RWPE1 (cell line): ENCODE results near the gene ESR2.
A peak's percentile ranks its signal among the peaks of the same experiment; 100 is the strongest.
"Not testable (repeated sequence)": the region's sequence is repeated elsewhere in the genome, so short reads cannot be mapped to it uniquely, and the experiment has no call there.

Experiments used
- CTCF ChIA-PET: fragments of 350-600 bp; sonication (Branson Sonifier 250); formaldehyde crosslinking; extraction: SDS; loops from one replicate; lab custom pipeline; 2021; lab: Yijun Ruan, JAX
- POLR2A ChIA-PET: fragments of 400-600 bp; formaldehyde crosslinking; extraction: SDS; loops from one replicate; lab custom pipeline; 2020; ENCODE audit warnings: antibody characterized with exemption; ENCODE audit not compliant: low non-redundant PET; lab: Yijun Ruan, JAX
- DNase-seq: peaks from one replicate; pipeline ENCODE4 v3.0.0; 2012; ENCODE audit warnings: low spot score
- H3K27ac ChIP-seq: fragments of 450-650 bp; 2 replicates; pipeline ENCODE4 v1.5.1; 2017
- TF ChIP-seq, protein P1 (sequence below): fragments of 450-650 bp; conservative IDR thresholded peaks from 2 replicates; pipeline ENCODE4 v1.5.1; 2017; ENCODE audit warnings: low read depth, mild to moderate bottlenecking

Gene ESR2

DNA sequence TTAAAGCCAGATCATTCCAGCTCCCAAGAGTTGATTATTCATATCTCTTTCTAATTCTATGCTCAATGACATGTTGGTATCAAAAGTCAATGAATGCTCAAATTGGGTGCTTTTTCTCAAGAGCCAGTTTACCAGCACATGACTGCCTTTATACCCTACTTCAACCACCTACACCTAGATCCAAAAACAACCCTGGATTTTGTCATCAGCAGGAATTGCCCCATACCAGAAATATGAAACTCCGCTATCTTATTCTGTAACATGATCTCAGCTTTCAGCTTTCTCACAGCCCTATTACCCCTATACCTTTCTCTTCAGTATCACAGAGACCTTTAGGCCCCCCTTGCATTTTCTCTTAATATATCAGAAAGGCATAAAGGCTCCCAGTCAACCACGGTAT is 32.3 kb upstream of the ESR2 start:
- ChIA-PET CTCF (no interaction called here), POLR2A (no interaction called here)
- DNase-seq: no peak
- no peak overlapping the region for H3K27ac ChIP-seq
- TF ChIP-seq, protein P1, sequence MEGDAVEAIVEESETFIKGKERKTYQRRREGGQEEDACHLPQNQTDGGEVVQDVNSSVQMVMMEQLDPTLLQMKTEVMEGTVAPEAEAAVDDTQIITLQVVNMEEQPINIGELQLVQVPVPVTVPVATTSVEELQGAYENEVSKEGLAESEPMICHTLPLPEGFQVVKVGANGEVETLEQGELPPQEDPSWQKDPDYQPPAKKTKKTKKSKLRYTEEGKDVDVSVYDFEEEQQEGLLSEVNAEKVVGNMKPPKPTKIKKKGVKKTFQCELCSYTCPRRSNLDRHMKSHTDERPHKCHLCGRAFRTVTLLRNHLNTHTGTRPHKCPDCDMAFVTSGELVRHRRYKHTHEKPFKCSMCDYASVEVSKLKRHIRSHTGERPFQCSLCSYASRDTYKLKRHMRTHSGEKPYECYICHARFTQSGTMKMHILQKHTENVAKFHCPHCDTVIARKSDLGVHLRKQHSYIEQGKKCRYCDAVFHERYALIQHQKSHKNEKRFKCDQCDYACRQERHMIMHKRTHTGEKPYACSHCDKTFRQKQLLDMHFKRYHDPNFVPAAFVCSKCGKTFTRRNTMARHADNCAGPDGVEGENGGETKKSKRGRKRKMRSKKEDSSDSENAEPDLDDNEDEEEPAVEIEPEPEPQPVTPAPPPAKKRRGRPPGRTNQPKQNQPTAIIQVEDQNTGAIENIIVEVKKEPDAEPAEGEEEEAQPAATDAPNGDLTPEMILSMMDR: no peak

DNA sequence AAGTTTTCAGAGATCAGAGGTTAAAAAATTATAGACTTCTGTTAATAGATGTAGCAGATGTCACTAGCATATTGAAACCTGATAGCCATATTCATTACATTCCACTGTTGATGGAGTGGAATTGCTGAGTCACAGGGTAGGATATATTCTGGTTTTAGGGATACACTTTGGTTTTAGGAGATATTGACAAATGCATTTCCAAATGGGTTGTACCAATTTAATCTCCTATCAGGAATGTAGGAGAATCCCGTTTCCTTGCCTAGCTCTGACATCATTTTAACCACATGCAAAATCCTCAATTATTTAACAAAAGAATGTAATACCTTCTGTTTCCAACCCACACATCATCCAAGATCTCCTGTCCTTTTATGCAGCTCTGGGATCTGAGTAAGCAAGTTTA is 30.7 kb upstream of the ESR2 start:
- TF ChIP-seq, protein P1: no peak
- DNase-seq: peak; percentile 23
- no peak overlapping the region for H3K27ac ChIP-seq
- ChIA-PET CTCF (no interaction called here), POLR2A (interaction anchor here (0.6 kb wide), 1 partner anchor 48 kb away, joined by 3 read pairs; no protein-coding TSS in a partner anchor)

DNA sequence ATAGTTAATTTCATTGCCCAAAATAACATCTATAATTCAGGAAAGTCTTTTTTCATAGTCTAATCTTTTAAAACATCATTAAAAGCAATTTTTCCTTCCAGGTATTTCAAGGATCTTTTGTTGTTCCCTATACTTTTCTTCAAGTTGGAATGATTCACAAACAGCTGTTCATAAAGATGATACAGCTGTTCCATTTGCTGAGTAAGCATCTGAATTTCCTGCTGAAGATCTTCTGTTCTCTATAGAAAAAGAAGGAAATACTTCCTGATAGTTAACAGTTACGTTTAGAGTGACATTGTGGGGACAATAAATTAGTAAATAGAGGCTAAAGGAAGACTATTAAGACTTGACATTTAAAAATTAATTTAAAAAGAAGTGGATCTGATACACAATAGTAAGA is 30.3 kb upstream of the ESR2 start:
- no peak for DNase-seq
- no peak overlapping the region for H3K27ac ChIP-seq
- TF ChIP-seq, protein P1: no peak
- CTCF ChIA-PET: no interaction called here
- POLR2A ChIA-PET: interaction anchor here (0.6 kb wide), 1 partner anchor 47 kb away, joined by 3 read pairs; no protein-coding TSS in a partner anchor

DNA sequence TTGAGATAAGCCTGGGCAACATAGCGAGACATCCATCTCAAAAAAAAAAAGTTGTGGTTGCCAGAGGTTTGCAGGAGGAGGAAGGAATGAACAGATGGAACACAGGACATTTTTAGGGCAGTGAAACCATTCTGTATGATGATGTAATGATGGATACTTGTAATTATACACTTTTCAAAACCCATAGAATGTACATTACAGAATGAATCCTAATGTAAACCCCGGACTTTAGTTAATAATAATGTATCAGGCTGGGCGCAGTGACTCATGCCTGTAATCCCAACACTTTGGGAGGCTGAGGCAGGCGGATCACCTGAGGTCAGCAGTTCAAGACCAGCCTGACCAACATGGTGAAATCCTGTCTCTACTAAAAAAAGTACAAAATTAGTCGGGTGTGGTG is 26.2 kb upstream of the ESR2 start:
- H3K27ac ChIP-seq, POLR2A ChIA-PET, CTCF ChIA-PET, DNase-seq: not testable (repeated sequence)

DNA sequence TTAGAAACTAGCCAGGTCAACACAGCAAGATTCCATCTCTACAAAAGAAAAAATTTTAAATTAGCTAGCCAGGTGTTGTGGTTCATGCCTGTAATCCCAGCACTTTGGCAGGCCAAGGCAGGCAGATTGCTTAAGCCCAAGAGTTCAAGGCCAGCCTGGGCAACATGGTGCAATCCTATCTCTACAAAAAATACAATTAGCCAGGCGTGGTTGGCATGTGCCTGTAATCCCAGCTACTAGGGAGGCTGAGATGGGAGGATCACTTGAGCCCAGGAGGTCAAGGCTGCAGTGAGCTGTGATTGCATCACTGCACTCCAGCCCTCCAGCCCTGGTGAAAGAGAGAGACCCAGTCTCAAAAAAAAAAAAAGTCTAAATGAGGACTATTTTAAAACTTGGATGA is 24.5 kb upstream of the ESR2 start:
- DNase-seq, POLR2A ChIA-PET, CTCF ChIA-PET, H3K27ac ChIP-seq: not testable (repeated sequence)

DNA sequence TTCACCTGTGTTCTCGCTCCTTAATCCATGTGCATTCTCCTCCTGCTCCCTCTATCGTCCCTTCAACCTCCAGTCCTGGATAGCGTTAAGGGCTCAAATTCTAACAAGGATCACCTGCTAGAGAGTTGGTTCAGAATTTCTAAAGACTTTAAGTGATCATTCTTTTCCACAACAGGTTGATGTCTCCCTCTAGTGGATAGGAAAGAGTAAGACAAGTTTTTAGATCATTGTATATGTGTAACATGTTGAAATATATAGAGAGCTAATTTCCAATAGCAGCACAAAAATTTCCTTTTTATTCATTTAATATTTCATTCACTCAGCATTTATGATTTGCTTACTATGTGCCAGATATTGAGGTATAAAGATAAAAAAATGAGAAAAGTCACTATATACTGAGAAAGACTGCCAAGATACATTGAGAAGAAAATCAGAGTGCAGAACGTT is 9.3 kb upstream of the ESR2 start:
- peak; percentile 64 for DNase-seq
- TF ChIP-seq, protein P1: peak; percentile 84
- ChIA-PET CTCF (interaction anchor here (0.5 to 1.8 kb wide), 21 partner anchors 8 to 593 kb away, joined by 3 to 8 read pairs (median 4); no protein-coding TSS in a partner anchor), POLR2A (no interaction called here)
- no peak overlapping the region for H3K27ac ChIP-seq

DNA sequence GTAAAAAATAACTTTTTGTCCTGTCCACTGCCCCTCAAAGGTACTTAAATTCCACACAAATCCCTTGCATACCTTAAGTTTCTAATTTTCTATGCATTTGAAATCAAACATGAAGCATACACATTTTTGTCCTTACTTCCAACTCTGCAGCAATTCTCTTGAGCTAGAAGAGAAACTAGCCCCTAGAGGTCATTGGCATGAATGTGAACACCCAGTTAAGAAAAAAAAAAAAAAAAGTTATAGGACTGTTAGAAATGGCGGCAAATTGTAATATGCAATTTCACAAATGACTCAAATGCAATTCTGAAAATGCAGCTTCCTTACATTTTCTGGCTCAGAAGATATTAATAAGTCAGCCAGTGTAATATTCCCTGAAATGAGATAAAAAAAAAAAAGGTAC is 4.6 kb upstream of the ESR2 start:
- no peak overlapping the region for H3K27ac ChIP-seq
- TF ChIP-seq, protein P1: no peak
- POLR2A ChIA-PET: no interaction called here
- CTCF ChIA-PET: interaction anchor here (0.6 to 0.7 kb wide), 3 partner anchors 15 to 500 kb away, joined by 4 to 9 read pairs (median 4); no protein-coding TSS in a partner anchor
- DNase-seq: no peak

DNA sequence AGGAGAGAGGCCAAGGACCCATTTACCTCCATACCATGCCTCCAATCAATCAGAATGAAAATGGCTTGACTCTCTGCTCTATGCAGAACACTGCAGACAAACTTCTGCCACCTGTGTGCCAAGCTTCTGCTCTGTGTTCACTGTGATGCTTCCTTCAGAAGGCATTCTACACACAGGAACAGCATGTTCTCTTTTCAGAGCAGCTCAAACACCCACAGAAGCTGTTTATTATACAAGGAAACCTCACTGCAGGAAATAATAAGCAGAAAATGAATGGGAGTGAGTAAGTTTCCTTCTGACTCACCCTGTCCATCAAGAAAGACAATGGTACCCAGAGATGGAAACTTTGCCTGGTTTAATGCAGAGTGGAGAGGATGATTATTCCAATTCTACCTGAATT is 2.4 kb upstream of the ESR2 start:
- DNase-seq: peak; percentile 61
- no peak overlapping the region for H3K27ac ChIP-seq
- TF ChIP-seq, protein P1: no peak
- POLR2A ChIA-PET: no interaction called here
- CTCF ChIA-PET: no interaction called here
